Mesenchymal stem cell (in vitro differentiated cells and primary cell): ENCODE results near the gene TIMM29.
A peak's percentile ranks its signal among the peaks of the same experiment; 100 is the strongest.

Source experiments
- DNase-seq: peaks from one replicate; pipeline ENCODE4 v3.0.0-alpha.2; 2013
- H2AFZ ChIP-seq: one replicate; pipeline ENCODE4 v1.6.1; 2013; ENCODE audit warnings: low read depth, mild to moderate bottlenecking, control low read depth, inconsistent platforms, low read length, moderate library complexity
- H2AK5ac ChIP-seq: 2 replicates; pipeline ENCODE4 v1.6.1; 2013; ENCODE audit warnings: low read length, moderate library complexity, mild to moderate bottlenecking, inconsistent platforms; ENCODE audit not compliant: severe bottlenecking
- H2BK120ac ChIP-seq: one replicate; pipeline ENCODE4 v1.6.1; 2013; ENCODE audit warnings: low read depth, mild to moderate bottlenecking, inconsistent platforms, low read length, moderate library complexity
- H2BK12ac ChIP-seq, 2 experiments: one replicate each; pipeline ENCODE4 v1.6.1; 2013; ENCODE audit warnings: inconsistent platforms in 2 of 2, low read length in 2 of 2, mild to moderate bottlenecking in 2 of 2, moderate library complexity in 2 of 2, control low read depth in 1 of 2
- H2BK15ac ChIP-seq: one replicate; pipeline ENCODE4 v1.6.1; 2013; ENCODE audit warnings: mild to moderate bottlenecking, low read depth, inconsistent platforms; ENCODE audit not compliant: poor library complexity, severe bottlenecking
- H2BK5ac ChIP-seq: 2 replicates; pipeline ENCODE4 v1.6.1; 2013; ENCODE audit warnings: low read depth, mild to moderate bottlenecking, low read length, control low read depth, inconsistent platforms; ENCODE audit not compliant: poor library complexity, severe bottlenecking
- H3K14ac ChIP-seq, 2 experiments: one replicate each; pipeline ENCODE4 v1.6.1; 2013; ENCODE audit warnings: inconsistent platforms in 2 of 2, low read length in 2 of 2, control low read depth in 1 of 2, mild to moderate bottlenecking in 1 of 2, moderate library complexity in 1 of 2
- H3K18ac ChIP-seq, 2 experiments: one replicate each; pipeline ENCODE4 v1.6.1; 2013; ENCODE audit warnings: inconsistent platforms in 2 of 2, low read length in 2 of 2, control low read depth in 1 of 2, low read depth in 1 of 2, mild to moderate bottlenecking in 1 of 2
- H3K23ac ChIP-seq, 2 experiments: one replicate each; pipeline ENCODE4 v1.6.1; 2013; ENCODE audit warnings: inconsistent platforms in 2 of 2, low read length in 2 of 2, mild to moderate bottlenecking in 2 of 2, moderate library complexity in 2 of 2, control low read depth in 1 of 2
- H3K27ac ChIP-seq: 2 replicates; pipeline ENCODE4 v1.5.1; 2013; ENCODE audit warnings: mild to moderate bottlenecking, moderate library complexity, low read length, control low read depth, inconsistent platforms; ENCODE audit not compliant: poor library complexity, severe bottlenecking
- H3K27me3 ChIP-seq, 2 experiments: 2 replicates each; pipeline versions ENCODE4 v1.6.1 to v1.7.0; 2013; ENCODE audit warnings: low read length in 2 of 2, mild to moderate bottlenecking in 2 of 2, moderate library complexity in 2 of 2, control low read depth in 1 of 2, inconsistent platforms in 1 of 2; ENCODE audit not compliant: control insufficient read depth in 1 of 2, insufficient read depth in 1 of 2
- H3K36me3 ChIP-seq, 2 experiments: 2 replicates each; pipeline versions ENCODE4 v1.6.1 to v1.7.0; 2013; ENCODE audit warnings: low read length in 2 of 2, control low read depth in 1 of 2, inconsistent platforms in 1 of 2, low read depth in 1 of 2, mild to moderate bottlenecking in 1 of 2; ENCODE audit not compliant: insufficient read depth in 2 of 2, control insufficient read depth in 1 of 2
- H3K4ac ChIP-seq, 2 experiments: one replicate each; pipeline ENCODE4 v1.6.1; 2013; ENCODE audit warnings: inconsistent platforms in 2 of 2, low read length in 2 of 2, mild to moderate bottlenecking in 2 of 2, moderate library complexity in 2 of 2, control low read depth in 1 of 2, low read depth in 1 of 2
- H3K4me1 ChIP-seq: 2 replicates; pipeline ENCODE4 v1.6.1; 2013; ENCODE audit warnings: low read depth, low read length, control low read depth; ENCODE audit not compliant: control insufficient read depth, insufficient read depth
- H3K4me2 ChIP-seq: 2 replicates; pipeline ENCODE4 v1.6.1; 2013; ENCODE audit warnings: low read length, mild to moderate bottlenecking, inconsistent platforms; ENCODE audit not compliant: poor library complexity, severe bottlenecking
- H3K4me3 ChIP-seq, 2 experiments: 2 replicates each; pipeline versions ENCODE4 v1.5.1 to v1.7.0; 2013; ENCODE audit warnings: low read length in 2 of 2, mild to moderate bottlenecking in 2 of 2, control low read depth in 1 of 2, low read depth in 1 of 2; ENCODE audit not compliant: insufficient read depth in 1 of 2
- H3K79me1 ChIP-seq: replicated peaks from 2 replicates; pipeline ENCODE4 v1.6.1; 2013; ENCODE audit warnings: mild to moderate bottlenecking, control low read depth, low read length, inconsistent platforms; ENCODE audit not compliant: poor library complexity, severe bottlenecking
- H3K9ac ChIP-seq: 2 replicates; pipeline ENCODE4 v1.7.0; 2013; ENCODE audit warnings: mild to moderate bottlenecking, low read length, moderate library complexity
- H3K9me3 ChIP-seq: 2 replicates; pipeline ENCODE4 v1.7.0; 2013; ENCODE audit warnings: mild to moderate bottlenecking, low read length; ENCODE audit not compliant: control insufficient read depth
- H4K8ac ChIP-seq: one replicate; pipeline ENCODE4 v1.6.1; 2013; ENCODE audit warnings: inconsistent platforms, mild to moderate bottlenecking, low read length, moderate library complexity
- H4K91ac ChIP-seq: one replicate; pipeline ENCODE4 v1.6.1; 2013; ENCODE audit warnings: mild to moderate bottlenecking, low read length, inconsistent platforms
- WGBS: methylation state at CpG from one replicate; pipeline ENCODE4 v1.1.7; 2013; ENCODE audit warnings: mixed read lengths; 5-methylcytosine and 5-hydroxymethylcytosine counted together

The TIMM29 gene

DNA sequence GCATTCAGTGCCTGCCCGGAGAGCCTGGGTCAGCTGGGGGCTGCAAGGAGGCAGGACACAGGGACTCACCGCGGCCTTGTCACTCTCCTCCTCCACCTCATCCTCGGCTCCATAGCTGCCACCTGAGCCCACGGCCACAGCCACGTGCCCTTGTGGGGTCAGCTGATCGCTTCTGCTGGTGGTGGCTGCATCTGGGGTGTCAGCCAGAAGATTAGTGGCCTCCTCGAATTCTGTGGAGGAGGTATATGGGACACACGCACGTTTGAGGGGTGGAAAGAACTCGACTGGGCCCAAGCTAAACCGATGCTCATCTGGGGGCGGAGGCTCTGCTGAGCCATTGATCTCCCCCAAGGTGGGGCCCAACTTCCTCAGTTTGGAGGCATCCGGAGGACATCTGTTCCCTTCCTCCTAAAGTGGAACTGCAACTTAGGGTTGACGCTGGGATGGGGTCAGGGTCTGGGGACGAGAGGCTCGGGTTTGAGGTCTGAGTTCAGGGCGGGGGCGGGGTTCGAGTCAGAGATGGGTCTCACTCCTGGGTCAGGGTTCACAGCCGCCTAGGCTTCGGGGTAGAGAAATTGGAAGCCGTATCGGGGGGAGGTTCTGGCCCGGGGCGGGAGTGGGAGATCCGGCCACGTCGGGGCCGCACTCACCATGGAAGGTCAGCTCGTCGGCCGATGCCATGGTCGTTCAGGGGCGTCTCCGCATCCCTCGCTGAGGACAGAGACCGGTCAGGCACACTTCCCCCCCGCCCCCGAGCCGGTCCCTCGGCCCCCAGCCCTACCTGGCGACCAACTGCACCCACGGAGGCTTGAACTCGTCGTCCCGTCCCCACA is 665 bp upstream of the TIMM29 start:
- peak overlapping the region; percentile 45 to 94 for H3K18ac ChIP-seq
- H2AK5ac ChIP-seq, result peak overlapping the region; percentile 87
- peak overlapping the region; percentile 86 for H4K91ac ChIP-seq
- H3K27ac ChIP-seq, result no peak overlapping the region
- peak overlapping the region; percentile 93 to 95 for H3K4me3 ChIP-seq
- H2AFZ ChIP-seq, result peak overlapping the region; percentile 36
- H2BK5ac ChIP-seq, result no peak overlapping the region
- peak overlapping the region; percentile 92 for H3K9ac ChIP-seq
- no peak overlapping the region for H3K23ac ChIP-seq
- no peaks in the 10 kb centered on the region for H3K9me3 ChIP-seq
- H3K14ac ChIP-seq, result peak overlapping the region in 1 of 2 experiments; percentile 87
- H3K79me1 ChIP-seq, result peaks cover 35% of the 10 kb centered on the region
- peak overlapping the region; percentile 31 to 76 for H2BK12ac ChIP-seq
- H3K36me3 ChIP-seq, result peaks cover 28 to 52% of the 10 kb centered on the region in 2 experiments
- H2BK15ac ChIP-seq, result peak overlapping the region; percentile 39
- H3K27me3 ChIP-seq, result no peaks in the 10 kb centered on the region
- DNase-seq, result no peak
- H2BK120ac ChIP-seq, result peak overlapping the region; percentile 84
- WGBS, result 19% methylated on average over 45 of the region's 47 CpGs
- H3K4me2 ChIP-seq, result peak overlapping the region; percentile 85
- peak overlapping the region; percentile 46 to 69 for H3K4ac ChIP-seq
- peak overlapping the region; percentile 99 for H4K8ac ChIP-seq
- peaks cover 19% of the 10 kb centered on the region for H3K4me1 ChIP-seq

DNA sequence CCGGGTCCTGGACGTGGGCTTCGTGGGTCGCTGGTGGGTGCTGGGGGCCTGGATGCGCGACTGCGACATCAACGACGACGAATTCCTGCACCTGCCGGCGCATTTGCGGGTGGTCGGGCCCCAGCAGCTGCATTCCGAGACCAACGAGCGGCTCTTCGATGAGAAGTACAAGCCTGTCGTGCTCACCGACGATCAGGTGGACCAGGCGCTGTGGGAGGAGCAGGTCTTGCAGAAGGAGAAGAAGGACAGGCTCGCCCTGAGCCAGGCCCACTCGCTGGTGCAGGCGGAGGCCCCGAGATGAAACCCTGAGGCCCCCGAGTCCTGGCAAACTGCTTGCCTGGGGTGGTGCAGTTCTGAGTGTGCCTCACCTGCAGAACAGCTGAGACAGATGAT is 787 bp downstream of the TIMM29 start:
- WGBS, result 18% methylated on average over 27 of the region's 27 CpGs
- Histone ChIP-seq H2AFZ (no peak overlapping the region), H3K36me3 (peaks cover 20 to 40% of the 10 kb centered on the region in 2 experiments)

DNA sequence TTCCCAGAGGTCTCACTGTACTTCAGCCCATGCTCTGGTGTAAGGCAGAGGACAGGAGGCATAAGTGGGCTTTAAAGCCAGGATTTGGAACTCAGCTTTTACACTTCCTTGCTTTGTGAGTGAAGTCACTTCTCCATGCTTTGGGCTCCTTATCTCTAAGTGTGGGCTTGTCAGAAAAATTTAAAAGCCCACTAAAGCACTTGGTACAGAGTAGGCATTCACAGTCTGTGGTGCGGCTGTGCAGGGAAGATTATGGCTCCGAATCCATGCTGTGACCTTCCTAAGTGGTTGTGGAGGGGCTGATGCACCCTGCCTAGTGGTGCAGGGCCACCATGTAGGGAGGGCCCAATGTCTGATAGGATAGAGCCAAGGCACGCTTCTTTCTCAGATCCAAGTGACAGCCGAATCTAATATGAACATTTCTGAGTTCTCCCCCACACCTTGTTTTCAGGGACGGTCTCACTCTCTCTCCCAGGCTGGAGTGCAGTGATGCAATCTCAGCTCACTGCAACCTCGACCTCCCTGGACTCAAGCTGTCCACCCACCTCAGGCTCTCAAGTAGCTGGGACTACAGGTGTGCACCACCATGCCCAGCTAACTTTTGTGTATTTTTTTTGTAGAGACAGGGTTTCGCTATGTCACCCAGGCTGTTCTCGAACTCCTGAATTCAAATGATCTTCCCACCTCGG is 6.9 kb downstream of the TIMM29 start:
- no peak overlapping the region for H3K23ac ChIP-seq
- H3K79me1 ChIP-seq, result peaks cover 12% of the 10 kb centered on the region
- H2BK120ac ChIP-seq, result no peak overlapping the region
- no peak overlapping the region for H3K27ac ChIP-seq
- no peak overlapping the region for H3K4me3 ChIP-seq
- no peak for DNase-seq
- H3K4ac ChIP-seq, result no peak overlapping the region
- no peaks in the 10 kb centered on the region for H3K27me3 ChIP-seq
- no peak overlapping the region for H3K14ac ChIP-seq
- H4K91ac ChIP-seq, result no peak overlapping the region
- H2BK12ac ChIP-seq, result no peak overlapping the region
- peaks cover 10% of the 10 kb centered on the region in 2 experiments for H3K36me3 ChIP-seq
- no peak overlapping the region for H3K18ac ChIP-seq
- no peak overlapping the region for H2AK5ac ChIP-seq
- H3K9ac ChIP-seq, result no peak overlapping the region
- H4K8ac ChIP-seq, result peak overlapping the region; percentile 36
- peaks cover 6% of the 10 kb centered on the region for H3K4me1 ChIP-seq
- 91% methylated on average over 9 of the region's 9 CpGs for WGBS
- no peak overlapping the region for H3K4me2 ChIP-seq
- no peak overlapping the region for H2AFZ ChIP-seq
- H2BK15ac ChIP-seq, result no peak overlapping the region
- H3K9me3 ChIP-seq, result no peaks in the 10 kb centered on the region
- no peak overlapping the region for H2BK5ac ChIP-seq

More for the DNA sequence above, 787 bp downstream of the TIMM29 start:
- no peak overlapping the region for H4K91ac ChIP-seq
- H3K27me3 ChIP-seq, result no peaks in the 10 kb centered on the region
- peak overlapping the region; percentile 92 for H3K9ac ChIP-seq
- DNase-seq, result no peak
- H3K4me2 ChIP-seq, result peak overlapping the region; percentile 98
- no peak overlapping the region for H2BK12ac ChIP-seq
- H3K4me3 ChIP-seq, result peak overlapping the region; percentile 93 to 95
- no peak overlapping the region for H2AK5ac ChIP-seq
- no peak overlapping the region for H3K18ac ChIP-seq
- H2BK5ac ChIP-seq, result no peak overlapping the region
- peak overlapping the region; percentile 89 for H4K8ac ChIP-seq
- peak overlapping the region in 1 of 2 experiments; percentile 83 for H3K14ac ChIP-seq
- no peak overlapping the region for H2BK15ac ChIP-seq
- peak overlapping the region; percentile 91 to 99 for H3K4ac ChIP-seq
- no peak overlapping the region for H3K27ac ChIP-seq
- peaks cover 28% of the 10 kb centered on the region for H3K79me1 ChIP-seq
- no peaks in the 10 kb centered on the region for H3K9me3 ChIP-seq
- peak overlapping the region in 1 of 2 experiments; percentile 83 for H3K23ac ChIP-seq
- H2BK120ac ChIP-seq, result no peak overlapping the region
- H3K4me1 ChIP-seq, result peaks cover 19% of the 10 kb centered on the region

DNA sequence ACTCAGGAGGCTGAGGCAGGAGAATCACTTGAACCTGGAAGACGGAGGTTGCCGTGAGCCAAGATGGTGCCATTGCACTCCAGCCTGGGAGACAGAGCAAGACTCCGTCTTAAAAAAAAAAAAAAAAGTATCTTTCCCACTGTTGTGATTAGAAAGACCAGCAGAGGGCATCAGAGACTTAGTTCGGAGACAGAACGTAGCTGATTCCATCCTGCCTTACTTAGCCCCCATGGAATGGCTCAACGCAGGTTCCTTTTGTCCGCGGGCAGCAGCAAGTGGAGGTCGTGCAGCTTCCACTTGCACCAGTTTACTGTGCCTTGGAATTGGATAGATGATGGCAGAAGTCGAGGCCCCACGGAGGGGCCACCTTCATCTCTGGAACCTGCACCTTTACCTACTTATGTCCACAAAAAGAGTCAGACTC is 8.1 kb downstream of the TIMM29 start:
- H3K27ac ChIP-seq, result no peak overlapping the region
- H3K4ac ChIP-seq, result no peak overlapping the region
- H3K4me2 ChIP-seq, result peak overlapping the region; percentile 78
- no peak overlapping the region for H3K23ac ChIP-seq
- peak overlapping the region; percentile 54 for H4K8ac ChIP-seq
- H3K9ac ChIP-seq, result no peak overlapping the region
- no peak overlapping the region for H2BK120ac ChIP-seq
- H3K18ac ChIP-seq, result no peak overlapping the region
- DNase-seq, result peak; percentile 85
- 1% methylated on average over 7 of the region's 11 CpGs for WGBS
- no peak overlapping the region for H2BK12ac ChIP-seq
- no peak overlapping the region for H2AFZ ChIP-seq
- H3K9me3 ChIP-seq, result no peaks in the 10 kb centered on the region
- H3K36me3 ChIP-seq, result peaks cover 6 to 10% of the 10 kb centered on the region in 2 experiments
- peaks cover 4% of the 10 kb centered on the region for H3K4me1 ChIP-seq
- no peak overlapping the region for H2BK5ac ChIP-seq
- H3K4me3 ChIP-seq, result no peak overlapping the region
- no peaks in the 10 kb centered on the region for H3K27me3 ChIP-seq
- H3K14ac ChIP-seq, result no peak overlapping the region
- H4K91ac ChIP-seq, result no peak overlapping the region
- H2AK5ac ChIP-seq, result no peak overlapping the region
- no peak overlapping the region for H2BK15ac ChIP-seq
- H3K79me1 ChIP-seq, result peaks cover 11% of the 10 kb centered on the region
